SH-SY5Y (cell line): ENCODE results near the gene HCRTR1.

Experiments used
- GATA2 ChIP-seq: IDR thresholded peaks from 2 replicates; pipeline ENCODE4 v1.6.1; 2011; ENCODE audit warnings: mild to moderate bottlenecking, low read depth, low read length
- GATA3 ChIP-seq: IDR thresholded peaks from 2 replicates; pipeline ENCODE4 v1.6.1; 2011; ENCODE audit warnings: low read depth, mild to moderate bottlenecking, low read length, moderate library complexity

Gene HCRTR1

GRCh38 chr1:31576201-31576669, 41.3 kb upstream of the HCRTR1 start, which contains the start of gene TINAGL1:
TSS of gene TINAGL1 (plus strand) at chr1:31576515. CDS start at chr1:31577149, 634 bp downstream.
- TF ChIP-seq GATA3: no peak
- TF ChIP-seq GATA2: no peak

- TF ChIP-seq GATA2 (no peak), GATA3 (no peak)
These were observed 40.6 kb upstream of the HCRTR1 start for GRCh38 chr1:31576743-31577455.

GRCh38 chr1:31577515-31578192, 39.8 kb upstream of the HCRTR1 start:
- TF ChIP-seq GATA2 (no peak), GATA3 (no peak)

- TF ChIP-seq GATA2: no peak
- TF ChIP-seq GATA3: no peak
These were observed 38.1 kb upstream of the HCRTR1 start for GRCh38 chr1:31579374-31579773.

GRCh38 chr1:31580513-31580870, 37.0 kb upstream of the HCRTR1 start:
- TF ChIP-seq GATA2: no peak
- TF ChIP-seq GATA3: no peak

GRCh38 chr1:31580891-31581603, 36.4 kb upstream of the HCRTR1 start:
- no peak for TF ChIP-seq GATA2
- TF ChIP-seq GATA3: no peak

- TF ChIP-seq GATA3: no peak
- TF ChIP-seq GATA2: no peak
These were observed 35.4 kb upstream of the HCRTR1 start for GRCh38 chr1:31581821-31582810.

- no peak for TF ChIP-seq GATA3
- no peak for TF ChIP-seq GATA2
These were observed 34.2 kb upstream of the HCRTR1 start for GRCh38 chr1:31583082-31583994.

GRCh38 chr1:31583995-31584868, 33.3 kb upstream of the HCRTR1 start:
- TF ChIP-seq GATA2: no peak
- no peak for TF ChIP-seq GATA3

GRCh38 chr1:31584869-31585735, 32.4 kb upstream of the HCRTR1 start:
- TF ChIP-seq GATA2 (no peak), GATA3 (no peak)
